ENCODE data around the gene NLRP14.

DNA sequence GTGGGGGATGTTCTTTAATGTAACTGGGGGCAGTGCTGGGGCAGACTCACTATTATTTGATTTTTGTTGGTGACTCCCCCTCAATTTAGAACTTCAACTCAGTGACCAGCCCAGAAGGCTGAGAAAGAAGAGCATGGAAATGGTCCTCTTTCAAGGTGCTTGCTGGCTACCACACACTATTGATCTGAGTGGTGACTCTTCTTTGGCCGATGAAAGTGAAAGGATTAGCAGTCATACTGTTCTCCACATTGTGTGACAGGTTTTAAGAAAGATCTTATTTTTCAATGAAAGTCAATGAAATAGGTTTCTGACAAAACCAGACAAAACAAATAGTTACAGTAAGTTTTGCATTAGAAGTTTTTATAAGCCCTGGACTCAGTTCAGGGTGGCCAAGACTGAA, 29.9 kb downstream of the NLRP14 start:
- TF ChIP-seq, protein P1, sequence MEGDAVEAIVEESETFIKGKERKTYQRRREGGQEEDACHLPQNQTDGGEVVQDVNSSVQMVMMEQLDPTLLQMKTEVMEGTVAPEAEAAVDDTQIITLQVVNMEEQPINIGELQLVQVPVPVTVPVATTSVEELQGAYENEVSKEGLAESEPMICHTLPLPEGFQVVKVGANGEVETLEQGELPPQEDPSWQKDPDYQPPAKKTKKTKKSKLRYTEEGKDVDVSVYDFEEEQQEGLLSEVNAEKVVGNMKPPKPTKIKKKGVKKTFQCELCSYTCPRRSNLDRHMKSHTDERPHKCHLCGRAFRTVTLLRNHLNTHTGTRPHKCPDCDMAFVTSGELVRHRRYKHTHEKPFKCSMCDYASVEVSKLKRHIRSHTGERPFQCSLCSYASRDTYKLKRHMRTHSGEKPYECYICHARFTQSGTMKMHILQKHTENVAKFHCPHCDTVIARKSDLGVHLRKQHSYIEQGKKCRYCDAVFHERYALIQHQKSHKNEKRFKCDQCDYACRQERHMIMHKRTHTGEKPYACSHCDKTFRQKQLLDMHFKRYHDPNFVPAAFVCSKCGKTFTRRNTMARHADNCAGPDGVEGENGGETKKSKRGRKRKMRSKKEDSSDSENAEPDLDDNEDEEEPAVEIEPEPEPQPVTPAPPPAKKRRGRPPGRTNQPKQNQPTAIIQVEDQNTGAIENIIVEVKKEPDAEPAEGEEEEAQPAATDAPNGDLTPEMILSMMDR (IDR thresholded peaks at IDR 0.05), result no peak
- no peak for TF ChIP-seq POLR2A (IDR thresholded peaks at IDR 0.05)

Data from body of pancreas (tissue), 4 donors.